ENCODE data around the gene COLEC12. TPM values are rescaled to one million over a fixed set of nuclear protein-coding genes. Genes with fewer than 3 reads are reported as not detected.

The COLEC12 gene
- total and polyA plus RNA-seq, 9 donors = 0.78 to 20.7 (median 5.9) TPM

- TF ChIP-seq POLR2A (IDR thresholded peaks at IDR 0.05) (no peak), EP300 (IDR thresholded peaks at IDR 0.05) (no peak)
- TF ChIP-seq, protein P1, sequence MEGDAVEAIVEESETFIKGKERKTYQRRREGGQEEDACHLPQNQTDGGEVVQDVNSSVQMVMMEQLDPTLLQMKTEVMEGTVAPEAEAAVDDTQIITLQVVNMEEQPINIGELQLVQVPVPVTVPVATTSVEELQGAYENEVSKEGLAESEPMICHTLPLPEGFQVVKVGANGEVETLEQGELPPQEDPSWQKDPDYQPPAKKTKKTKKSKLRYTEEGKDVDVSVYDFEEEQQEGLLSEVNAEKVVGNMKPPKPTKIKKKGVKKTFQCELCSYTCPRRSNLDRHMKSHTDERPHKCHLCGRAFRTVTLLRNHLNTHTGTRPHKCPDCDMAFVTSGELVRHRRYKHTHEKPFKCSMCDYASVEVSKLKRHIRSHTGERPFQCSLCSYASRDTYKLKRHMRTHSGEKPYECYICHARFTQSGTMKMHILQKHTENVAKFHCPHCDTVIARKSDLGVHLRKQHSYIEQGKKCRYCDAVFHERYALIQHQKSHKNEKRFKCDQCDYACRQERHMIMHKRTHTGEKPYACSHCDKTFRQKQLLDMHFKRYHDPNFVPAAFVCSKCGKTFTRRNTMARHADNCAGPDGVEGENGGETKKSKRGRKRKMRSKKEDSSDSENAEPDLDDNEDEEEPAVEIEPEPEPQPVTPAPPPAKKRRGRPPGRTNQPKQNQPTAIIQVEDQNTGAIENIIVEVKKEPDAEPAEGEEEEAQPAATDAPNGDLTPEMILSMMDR (IDR thresholded peaks at IDR 0.05) = no peak
- Histone ChIP-seq H3K27ac (no peak overlapping the region), H3K9me3 (no peaks in the 10 kb centered on the region), H3K27me3 (no peaks in the 10 kb centered on the region), H3K4me1 (ENCODE audit: insufficient read depth) (no peaks in the 10 kb centered on the region), H3K36me3 (no peaks in the 10 kb centered on the region), H3K4me3 (no peak overlapping the region)
- WGBS, 3 donors = 73 to 79% (median 77%) methylated on average over 12 of the region's 12 CpGs
- DNase-seq = no peak
- intact Hi-C loops (cut with DNase I) = no loop called here
These were observed 36.5 kb downstream of the COLEC12 start for GRCh38 chr18:463827-464541.

DNA sequence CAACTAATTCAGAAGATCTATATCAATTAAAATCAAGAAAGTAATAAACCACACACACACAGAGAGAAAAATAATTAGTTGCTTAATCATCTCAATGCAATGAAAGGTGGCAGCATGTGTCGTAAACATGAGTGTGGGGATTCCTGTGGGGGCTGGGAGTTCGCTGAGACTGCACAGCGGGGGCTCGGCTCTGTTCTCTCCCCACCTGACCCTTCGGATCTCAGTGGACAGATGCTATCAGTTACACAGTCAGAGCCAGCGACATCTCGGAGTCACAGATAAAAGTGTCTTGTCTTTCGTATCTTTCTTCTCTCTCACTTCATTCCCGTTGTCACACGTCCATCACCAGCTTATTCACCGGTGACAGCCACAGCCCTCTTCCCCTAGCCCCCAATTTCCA is 37.1 kb downstream of the COLEC12 start:
- no peak overlapping the region for H3K4me3 ChIP-seq
- DNase-seq = no peak
- no peak overlapping the region for H3K27ac ChIP-seq
- intact Hi-C loops (cut with DNase I) = no loop called here
- no peaks in the 10 kb centered on the region for H3K9me3 ChIP-seq
- H3K4me1 ChIP-seq (ENCODE audit: insufficient read depth) = no peaks in the 10 kb centered on the region
- WGBS, 3 donors = 85 to 87% (median 86%) methylated on average over 11 of the region's 11 CpGs
- no peaks in the 10 kb centered on the region for H3K36me3 ChIP-seq
- H3K27me3 ChIP-seq = no peaks in the 10 kb centered on the region
- TF ChIP-seq, protein P1 (IDR thresholded peaks at IDR 0.05) = no peak
- TF ChIP-seq POLR2A (IDR thresholded peaks at IDR 0.05) (no peak), EP300 (IDR thresholded peaks at IDR 0.05) (no peak)

GRCh38 chr18:461762-462161 is 38.7 kb downstream of the COLEC12 start:
- H3K27ac ChIP-seq = no peak overlapping the region
- DNase-seq = no peak
- H3K9me3 ChIP-seq = no peaks in the 10 kb centered on the region
- no peaks in the 10 kb centered on the region for H3K36me3 ChIP-seq
- no peaks in the 10 kb centered on the region for H3K4me1 ChIP-seq (ENCODE audit: insufficient read depth)
- intact Hi-C loops (cut with DNase I) = no loop called here
- 48 to 68% (median 60%) methylated on average over 2 of the region's 2 CpGs for WGBS, 3 donors
- no peak overlapping the region for H3K4me3 ChIP-seq
- H3K27me3 ChIP-seq = no peaks in the 10 kb centered on the region
- TF ChIP-seq EP300 (IDR thresholded peaks at IDR 0.05) (no peak), POLR2A (IDR thresholded peaks at IDR 0.05) (no peak)
- TF ChIP-seq, protein P1 (IDR thresholded peaks at IDR 0.05) = no peak

- TF ChIP-seq POLR2A (IDR thresholded peaks at IDR 0.05) (no peak), EP300 (IDR thresholded peaks at IDR 0.05) (no peak)
- TF ChIP-seq, protein P1 (IDR thresholded peaks at IDR 0.05) = no peak
- no peak for DNase-seq
- intact Hi-C loops (cut with DNase I) = no loop called here
- Histone ChIP-seq H3K4me3 (no peak overlapping the region), H3K27ac (no peak overlapping the region), H3K36me3 (no peaks in the 10 kb centered on the region), H3K27me3 (no peaks in the 10 kb centered on the region), H3K9me3 (no peaks in the 10 kb centered on the region), H3K4me1 (ENCODE audit: insufficient read depth) (no peaks in the 10 kb centered on the region)
- 87 to 89% (median 87%) methylated on average over 5 to 6 of the region's 6 CpGs for WGBS, 3 donors
These were observed 39.7 kb downstream of the COLEC12 start for GRCh38 chr18:460791-461190.
